Right lung (tissue), 5 donors: ENCODE data around the gene ZMYM2. TPM values are rescaled to one million over a fixed set of nuclear protein-coding genes. Genes with fewer than 3 reads are reported as not detected.
"Not testable (repeated sequence)": the region's sequence is repeated elsewhere in the genome, so short reads cannot be mapped to it uniquely, and the experiment has no call there.

Experiments used
- DNase-seq, 2 donors: peaks; one replicate each; pipeline ENCODE4 v3.0.0-alpha.2; 2013
- polyA plus RNA-seq, 5 donors: library from polyadenylated mRNA; unstranded; fragments of 120-200 nt; gene quantifications; one replicate each; pipeline versions ENCODE4 v1.2.1 to v1.2.3, GENCODE V29; 2013; ENCODE audit warnings: inconsistent platforms in 1 of 5, low replicate concordance in 1 of 5; ENCODE audit not compliant: insufficient read length in 5 of 5, insufficient read depth in 1 of 5

ZMYM2 gene
- polyA plus RNA-seq, 5 donors = 88.9 to 161 (median 121) TPM

DNA sequence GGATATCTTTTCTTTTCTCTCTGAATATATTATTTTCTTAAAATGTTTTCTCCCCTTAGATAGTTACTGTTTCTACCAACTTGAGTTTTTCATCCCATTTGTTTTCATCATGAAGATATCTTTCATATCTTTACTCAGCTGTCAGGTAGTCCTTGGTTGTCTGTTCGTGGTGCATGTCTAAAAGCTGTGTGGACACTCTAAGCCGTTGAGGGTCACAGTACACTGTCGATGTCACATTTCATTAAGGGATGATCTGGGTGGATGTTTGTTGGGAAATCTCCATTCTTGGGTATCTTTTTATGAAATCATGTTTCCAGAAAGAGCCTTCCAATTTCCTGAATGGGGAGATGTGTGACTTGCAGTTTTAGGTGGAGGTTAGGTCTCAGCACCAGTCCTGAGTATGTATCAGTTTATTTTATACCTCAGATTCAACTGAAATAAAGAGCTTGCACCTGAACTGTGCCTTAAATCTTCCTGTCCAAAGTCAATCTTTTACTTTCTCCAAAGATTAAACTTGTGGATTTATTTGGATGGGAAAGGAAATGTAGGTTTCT is 23.2 kb downstream of the ZMYM2 start:
- no peak for DNase-seq

DNA sequence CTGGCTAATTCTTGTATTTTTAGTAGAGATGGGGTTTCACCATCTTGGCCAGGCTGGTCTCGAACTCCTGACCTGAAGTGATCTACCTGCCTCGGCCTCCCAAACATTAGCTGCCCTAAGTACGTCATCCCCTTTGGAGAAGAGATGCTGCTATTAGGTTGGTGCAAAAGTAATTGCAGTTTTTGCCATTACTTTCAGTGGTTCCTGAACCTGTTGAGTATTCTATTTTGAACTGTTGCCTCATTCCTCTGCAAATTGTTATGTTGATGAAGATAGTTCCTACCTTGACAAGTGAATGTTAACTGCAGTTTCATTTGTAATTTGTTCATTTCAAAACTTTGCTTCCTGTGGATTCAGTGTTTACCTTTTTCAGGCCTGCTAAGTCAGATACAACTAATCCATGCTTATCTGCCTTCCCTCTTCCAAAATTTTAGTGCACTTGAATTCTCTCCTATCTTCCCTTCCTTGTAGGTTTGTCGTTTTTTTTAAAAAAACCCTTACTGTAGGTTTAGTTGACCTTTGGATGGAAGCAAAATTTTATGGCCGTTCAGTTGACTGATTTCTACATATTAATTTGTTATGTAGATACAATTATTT is 24.0 kb downstream of the ZMYM2 start:
- no peak for DNase-seq

DNA sequence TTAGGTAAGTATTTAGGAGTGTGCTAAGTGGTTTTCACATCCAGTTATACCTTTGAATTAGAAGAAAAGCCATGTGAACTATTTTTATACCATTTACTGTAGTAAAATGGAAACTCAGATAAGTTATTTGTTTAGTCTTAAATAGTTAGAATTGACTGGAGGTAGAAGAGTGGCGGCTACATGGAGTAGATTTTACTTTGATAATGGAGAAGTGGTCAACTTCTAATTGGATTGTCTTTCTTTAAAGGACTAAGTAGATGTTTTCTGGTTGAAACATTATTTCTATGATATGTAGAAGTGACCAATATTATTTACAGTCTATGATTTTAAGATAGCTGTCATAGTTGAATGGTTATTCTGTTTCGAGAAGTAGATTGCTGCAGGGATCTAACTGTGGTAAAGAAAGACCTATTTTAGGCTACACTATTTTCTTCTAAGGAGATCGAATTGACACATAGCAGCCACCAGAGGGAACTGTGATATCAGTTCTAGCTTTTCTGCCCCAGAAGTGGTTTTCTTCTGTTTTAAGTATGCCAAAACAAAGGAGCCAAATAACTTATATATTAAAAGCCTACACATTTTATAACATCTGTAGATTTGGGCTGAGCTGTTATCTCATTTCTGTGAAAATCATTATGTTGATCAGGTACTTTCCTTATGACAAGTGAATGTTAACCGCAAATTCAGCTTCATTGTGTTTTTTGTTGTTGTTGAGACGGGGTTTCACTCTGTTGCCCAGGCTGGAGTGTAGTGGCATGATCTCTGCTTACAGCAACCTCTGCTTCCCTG is 26.1 kb downstream of the ZMYM2 start:
- DNase-seq = peak in 1 of 2 donors; percentile 31

DNA sequence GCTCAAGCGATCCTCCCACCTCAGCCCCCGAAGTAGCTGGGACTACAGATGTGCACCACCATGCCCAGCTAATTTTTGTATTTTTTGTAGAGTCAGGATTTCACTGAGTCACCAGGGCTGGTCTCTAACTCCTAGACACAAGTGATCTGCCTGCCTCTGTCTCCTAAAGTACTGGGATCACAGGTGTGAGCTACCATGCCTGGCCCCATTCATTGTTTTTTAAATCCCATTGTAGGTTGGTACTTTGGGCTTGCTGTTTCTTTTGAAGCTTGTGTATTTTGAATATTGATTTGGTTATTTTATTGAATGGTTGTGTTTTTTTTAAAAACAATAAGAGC is 26.7 kb downstream of the ZMYM2 start:
- no peak for DNase-seq

DNA sequence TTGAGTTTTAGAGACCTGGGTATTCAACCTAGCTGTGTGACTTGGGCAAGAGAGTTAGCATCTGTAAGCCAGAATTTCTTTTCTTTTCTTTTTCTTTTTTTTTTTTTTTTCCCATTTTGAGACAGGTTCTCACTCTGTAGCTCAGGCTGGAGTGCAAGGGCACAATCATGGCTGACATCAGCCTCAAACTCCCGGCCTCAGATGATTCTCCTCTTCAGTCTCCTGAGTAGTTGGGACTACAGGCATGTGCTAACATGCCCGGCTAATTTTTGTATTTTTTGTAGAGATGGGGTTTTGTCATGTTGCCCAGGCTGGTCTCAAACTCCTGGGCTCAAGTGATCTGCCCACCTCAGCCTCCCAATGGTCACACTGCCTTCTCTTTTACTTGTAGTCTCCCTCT is 33.0 kb downstream of the ZMYM2 start:
- no peak for DNase-seq

DNA sequence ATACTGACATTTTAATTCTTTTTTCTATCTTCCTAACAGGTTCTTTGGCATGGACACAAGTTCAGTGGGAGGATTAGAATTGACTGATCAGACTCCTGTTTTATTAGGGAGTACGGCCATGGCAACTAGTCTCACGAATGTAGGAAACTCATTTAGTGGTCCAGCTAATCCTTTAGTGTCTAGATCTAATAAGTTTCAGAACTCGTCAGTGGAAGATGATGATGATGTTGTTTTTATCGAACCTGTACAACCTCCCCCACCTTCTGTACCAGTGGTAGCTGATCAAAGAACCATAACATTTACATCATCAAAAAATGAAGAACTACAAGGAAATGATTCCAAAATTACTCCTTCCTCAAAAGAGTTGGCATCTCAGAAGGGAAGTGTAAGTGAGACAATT is 34.5 kb downstream of the ZMYM2 start:
- no peak for DNase-seq

DNA sequence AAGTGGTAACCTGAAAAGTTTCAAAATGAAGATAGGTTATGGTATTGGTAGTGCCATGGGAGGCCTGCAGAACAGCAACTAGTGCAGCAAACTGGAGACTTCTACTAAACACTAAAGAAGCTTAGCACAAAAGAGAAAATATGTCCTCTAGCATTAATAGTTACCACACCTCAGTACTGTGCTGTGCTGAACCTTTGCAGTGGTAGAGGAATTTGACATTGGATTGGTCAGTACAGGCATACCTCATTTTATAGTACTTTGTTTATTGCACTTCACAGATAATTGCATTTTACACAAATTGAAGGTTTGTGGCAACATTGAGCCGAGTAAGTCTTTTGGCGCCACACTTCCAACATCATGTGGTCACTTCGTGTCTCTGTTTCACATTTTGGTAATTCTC is 40.4 kb downstream of the ZMYM2 start:
- no peak for DNase-seq

DNA sequence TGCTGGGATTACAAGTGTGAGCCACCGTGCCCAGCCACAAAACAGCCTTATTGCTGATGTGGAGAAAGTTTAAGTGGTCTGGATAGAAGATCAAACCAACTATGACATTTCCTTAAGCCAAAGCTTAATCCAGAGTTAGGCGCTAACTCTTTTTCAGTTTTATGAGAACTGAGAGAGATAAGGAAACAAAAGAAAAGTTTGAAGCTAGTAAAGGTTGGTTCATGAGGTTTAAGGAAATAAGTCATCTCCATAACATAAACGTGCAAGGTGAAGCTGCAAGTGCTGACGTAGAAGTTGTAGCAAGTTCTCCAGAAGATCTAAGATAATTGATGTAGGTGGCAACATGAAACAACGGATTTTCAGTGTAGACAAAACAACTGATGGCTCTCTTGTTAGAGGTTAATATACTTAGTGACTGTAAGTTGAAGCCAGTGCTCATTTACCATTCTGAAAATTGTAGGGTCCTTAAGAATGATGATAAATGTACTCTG is 41.6 kb downstream of the ZMYM2 start:
- no peak for DNase-seq

DNA sequence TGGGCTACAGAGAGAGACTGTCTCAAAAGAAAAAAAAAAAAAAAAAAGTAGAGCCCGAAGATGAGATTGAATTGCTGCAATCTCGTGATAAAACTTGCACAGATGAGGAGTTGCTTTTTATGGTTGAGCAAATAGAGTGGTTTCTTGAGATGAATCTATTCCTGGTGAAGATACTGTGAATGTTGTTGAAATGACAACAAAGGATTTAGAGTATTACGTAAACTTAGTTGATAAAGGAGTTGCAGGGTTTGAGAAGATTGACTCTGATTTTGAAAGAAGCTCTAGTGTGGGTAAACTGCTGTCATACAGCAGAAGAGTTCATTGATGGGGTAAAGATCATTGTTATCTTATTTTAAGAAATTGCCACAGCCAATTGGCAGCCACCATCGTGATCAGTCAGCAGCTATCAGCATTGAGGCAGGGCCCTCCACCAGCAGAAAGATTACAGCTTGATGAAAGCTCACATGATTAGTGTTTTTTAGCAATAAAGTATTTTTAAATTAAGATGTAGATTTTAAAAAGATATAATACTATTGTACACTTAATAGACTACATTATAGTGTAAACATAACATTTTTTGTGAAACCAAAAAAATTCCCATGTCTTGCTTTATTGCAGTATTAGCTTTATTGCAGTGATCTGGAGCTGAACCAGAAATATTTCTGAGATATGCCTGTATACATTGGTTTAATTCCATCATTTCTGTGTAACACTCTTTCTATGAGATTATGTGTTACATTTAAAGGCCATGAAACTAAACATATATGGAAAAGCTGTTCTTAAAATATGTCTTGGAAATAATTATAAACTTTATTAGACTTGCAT is 43.1 kb downstream of the ZMYM2 start:
- DNase-seq = peak; percentile 75 to 90

DNA sequence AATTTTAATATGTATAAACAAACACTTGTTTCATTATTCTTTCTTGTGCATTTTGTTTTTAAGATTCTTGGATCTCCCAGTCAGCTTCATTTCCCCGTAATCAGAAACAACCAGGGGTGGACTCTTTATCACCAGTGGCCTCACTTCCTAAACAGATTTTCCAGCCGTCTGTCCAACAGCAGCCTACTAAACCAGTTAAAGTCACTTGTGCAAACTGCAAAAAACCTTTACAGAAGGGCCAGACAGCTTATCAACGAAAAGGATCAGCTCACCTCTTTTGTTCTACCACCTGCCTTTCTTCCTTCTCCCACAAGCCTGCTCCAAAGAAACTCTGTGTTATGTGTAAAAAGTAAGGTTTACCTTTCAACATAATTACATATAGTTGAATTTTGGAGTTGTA is 44.3 kb downstream of the ZMYM2 start:
- no peak for DNase-seq

DNA sequence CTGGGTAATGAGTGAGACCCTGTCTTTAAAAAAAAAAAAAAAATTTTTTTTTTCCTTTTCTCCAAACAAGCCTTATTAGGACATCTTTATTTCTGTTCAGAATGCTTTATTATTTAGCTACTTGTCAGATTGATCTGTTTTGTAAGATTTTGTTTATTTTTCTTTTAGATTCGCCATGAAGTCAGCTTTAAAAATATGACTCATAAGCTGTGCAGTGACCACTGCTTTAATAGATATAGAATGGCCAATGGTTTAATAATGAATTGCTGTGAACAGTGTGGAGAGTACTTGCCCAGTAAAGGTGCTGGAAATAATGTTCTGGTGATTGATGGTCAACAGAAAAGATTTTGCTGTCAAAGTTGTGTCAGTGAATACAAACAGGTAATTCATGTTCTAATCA is 47.7 kb downstream of the ZMYM2 start:
- DNase-seq = no peak

DNA sequence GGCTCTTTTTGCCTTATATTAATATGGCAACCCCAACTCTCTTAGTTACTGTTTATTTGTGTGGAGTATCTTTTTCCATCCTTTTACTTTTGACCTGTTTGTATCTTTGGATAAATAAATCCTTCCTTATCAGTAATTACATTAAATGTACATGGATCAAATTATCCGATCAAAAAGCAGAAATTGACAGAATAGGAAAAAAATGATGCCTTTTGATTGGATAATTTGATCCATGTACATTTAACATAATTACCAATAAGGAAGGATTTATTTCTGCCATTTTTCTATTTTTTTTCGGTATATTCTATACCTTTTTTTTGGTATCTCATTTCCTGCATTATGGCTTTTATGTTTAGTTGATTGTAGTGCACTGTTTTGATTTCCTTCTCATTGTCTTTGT is 57.2 kb downstream of the ZMYM2 start:
- DNase-seq = no peak

DNA sequence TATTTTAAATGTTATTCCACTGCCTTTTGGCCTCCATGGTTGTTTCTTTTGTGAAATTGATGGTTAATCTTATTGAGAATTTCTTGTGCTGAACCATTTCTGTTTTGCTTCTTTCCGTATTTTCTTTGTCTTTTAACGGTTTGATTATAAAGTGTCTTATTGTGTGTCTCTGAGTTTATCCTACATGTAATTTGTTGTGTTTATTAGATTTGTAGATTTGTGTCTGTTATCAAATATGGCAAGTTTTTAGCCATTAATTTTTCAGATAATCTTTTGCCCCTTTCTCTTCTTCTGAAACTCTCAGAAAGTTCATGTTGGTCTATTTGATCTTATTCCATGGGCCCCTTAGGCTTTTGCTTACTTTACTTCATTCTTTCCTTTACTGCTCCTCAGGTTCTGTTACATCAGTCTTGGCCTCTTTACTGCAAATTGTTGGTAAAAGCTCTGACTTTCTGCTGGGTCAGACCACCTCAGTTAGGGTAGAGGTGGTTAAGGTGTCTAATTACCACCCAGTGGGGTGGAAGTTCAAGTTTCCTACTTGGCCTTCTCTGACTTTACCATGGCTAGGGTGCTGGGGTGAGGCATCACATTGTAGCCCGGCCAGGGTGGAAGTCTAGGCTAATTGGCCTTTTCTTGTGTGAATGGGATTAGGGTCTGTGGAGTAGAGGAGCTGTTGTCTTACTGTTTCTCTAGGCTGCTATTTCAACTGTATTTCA is 58.3 kb downstream of the ZMYM2 start:
- DNase-seq = no peak

DNA sequence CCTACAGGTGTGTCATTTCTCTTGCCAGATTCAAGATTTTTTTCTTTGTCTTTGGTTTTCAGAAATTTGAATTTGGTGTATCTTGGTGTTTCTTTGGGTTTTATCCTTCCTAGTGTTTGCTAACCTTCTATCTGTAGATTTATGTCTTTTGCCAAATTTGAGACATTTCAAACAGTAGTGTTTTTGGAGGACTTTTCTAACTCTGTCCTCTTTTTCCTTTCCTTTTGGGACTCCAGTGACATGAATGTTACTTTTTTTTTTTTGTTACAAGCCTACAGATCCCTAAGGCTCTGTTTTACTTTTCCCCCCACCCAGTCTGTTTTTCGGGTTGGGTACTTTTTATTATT is 58.8 kb downstream of the ZMYM2 start:
- no peak for DNase-seq

DNA sequence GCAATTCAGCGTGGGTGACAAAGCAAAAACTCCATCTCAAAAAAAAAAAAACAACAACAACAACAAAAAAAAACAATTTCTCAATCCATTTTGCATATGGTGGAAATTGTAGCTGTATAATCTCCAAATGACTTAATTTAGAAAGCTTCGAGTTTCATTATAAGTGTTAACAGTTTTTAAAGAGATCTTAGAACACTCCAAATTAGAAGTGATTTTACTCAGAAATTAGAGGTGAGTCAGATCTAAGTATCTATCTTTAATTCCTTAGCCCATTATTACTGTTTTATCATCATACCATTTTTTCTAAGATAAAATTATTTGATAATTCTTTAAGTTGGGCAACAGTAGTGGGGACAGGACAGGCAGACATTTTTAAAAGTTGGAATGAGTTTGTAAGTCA is 60.5 kb downstream of the ZMYM2 start:
- DNase-seq = no peak

DNA sequence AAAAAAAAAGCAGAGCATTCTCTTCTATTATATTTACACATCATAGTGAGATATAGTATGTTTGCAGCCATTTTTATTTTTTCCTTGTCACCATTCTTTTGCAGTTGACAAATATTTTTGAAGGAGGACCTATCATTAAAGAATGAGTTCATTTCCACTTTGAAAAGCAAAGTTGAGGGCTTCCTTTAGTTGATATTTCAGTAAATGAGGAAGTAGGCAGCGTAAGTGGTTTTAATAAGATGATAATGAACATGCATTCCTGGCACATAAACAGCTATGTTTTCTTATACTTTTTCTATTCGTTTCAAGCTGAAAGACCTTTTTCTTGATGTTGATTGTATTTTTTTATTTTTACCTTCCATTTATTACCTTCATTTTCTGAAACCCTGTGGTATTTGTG is 66.2 kb downstream of the ZMYM2 start:
- no peak for DNase-seq

DNA sequence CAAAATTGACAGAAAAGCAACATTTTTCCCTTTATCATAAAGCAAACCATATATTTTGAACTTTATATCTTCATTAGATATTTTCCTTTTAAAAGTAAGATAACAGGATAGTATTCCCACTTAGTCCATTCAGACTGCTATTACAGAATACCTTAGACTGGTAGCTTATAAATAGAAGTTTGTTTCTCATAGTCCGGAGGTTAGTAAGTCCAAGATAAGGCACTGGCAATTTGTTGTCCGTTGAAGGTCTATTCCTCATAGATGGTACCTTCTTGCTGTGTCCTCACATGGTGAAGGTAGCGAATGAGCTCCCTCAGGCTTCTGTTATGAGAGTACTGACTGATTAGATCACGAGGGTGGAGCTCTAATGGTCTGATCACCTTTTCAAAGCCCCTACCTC is 70.4 kb downstream of the ZMYM2 start:
- no peak for DNase-seq

DNA sequence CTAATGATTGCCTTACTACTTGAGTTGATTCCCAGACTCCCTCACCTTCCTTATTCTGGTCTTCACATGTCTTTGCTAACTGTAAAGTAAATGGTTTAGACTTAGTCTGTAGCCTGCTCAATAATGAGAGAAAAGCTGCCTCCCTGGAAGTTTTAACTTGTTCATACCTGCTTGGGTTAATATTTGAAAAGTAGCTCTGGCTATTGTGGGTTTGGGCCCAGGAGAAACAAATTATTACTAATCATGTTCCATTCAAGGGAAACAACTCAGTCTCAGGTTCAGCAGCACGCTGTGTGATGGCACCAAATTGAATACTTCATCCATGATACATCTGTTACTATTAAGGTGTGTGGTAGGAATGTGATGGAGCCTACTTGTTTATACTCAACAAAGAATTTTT is 75.0 kb downstream of the ZMYM2 start:
- DNase-seq = no peak

DNA sequence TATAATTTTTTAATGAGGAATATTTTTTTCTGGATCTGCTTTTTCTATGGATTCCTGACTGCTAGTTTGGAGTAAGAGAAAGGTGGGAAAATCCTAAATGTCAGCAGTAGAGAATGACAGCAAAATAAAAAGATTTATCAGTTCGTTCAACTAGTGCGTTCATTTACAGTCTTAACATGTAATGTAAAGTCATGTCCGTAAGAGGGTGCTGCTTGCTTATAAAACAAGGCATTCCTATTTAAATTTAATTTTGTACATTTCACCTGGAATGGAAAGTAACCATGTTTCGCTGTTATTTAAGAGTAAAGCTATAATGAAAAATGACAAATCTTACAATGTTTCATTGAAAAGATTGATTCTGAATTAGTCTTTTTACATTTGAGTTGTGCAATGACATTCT is 76.6 kb downstream of the ZMYM2 start:
- DNase-seq = no peak

DNA sequence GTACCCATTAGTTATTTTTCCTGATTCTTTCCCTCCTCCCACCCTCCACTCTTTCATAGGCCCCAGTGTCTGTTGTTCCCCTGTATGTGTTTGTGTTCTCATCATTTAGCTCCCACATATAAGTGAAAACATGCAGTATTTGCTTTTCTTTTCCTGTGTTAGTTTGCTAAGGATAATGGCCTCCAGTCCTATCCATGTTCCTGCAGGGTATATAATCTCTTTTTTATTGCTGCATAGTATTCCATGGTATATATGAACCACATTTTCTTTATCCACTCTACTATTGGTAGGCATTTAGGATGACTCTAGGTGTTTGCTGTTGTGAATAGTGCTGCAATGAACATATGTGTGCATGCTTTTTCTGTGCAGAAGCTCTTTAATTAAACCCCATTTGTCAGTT is 79.4 kb downstream of the ZMYM2 start:
- no peak for DNase-seq

DNA sequence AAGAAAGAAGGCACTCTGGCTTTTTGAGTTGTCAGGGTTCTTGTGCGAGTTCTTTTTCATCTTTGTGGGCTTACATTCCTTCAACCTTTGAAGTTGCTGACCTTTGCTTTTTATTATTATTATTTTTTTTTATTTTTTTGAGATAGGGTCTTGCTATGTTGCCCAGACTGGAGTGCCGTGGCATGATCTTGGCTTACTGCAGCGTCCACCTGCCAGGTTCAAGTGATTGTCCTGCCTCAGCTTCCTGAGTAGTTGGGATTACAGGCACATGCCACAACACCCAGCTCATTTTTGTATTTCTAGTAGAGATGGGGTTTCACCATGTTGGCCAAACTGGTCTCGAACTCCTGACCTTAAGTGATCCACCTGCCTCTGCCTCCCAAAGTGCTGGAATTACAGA is 84.1 kb downstream of the ZMYM2 start:
- DNase-seq = not testable (repeated sequence)
